HCT116 (cell line): ENCODE measurements around the gene ZNF773. TPM values are rescaled to one million over a fixed set of nuclear protein-coding genes. Genes with fewer than 3 reads are reported as not detected.
"Not testable (repeated sequence)": the region's sequence is repeated elsewhere in the genome, so short reads cannot be mapped to it uniquely, and the experiment has no call there.

Experiments used
- ATAC-seq: fragments of 200-7000 bp; cut with Tn5 transposase; 2 replicates; pipeline ENCODE4 v1.9.1; 2020; ENCODE audit warnings: mild to moderate bottlenecking, moderate library complexity
- BruUV-seq: library from RNA; stranded (reverse); fragments of 400-500 nt; replicated peaks from 2 replicates; lab custom pipeline; 2021; lab: Mats Ljungman, UMichigan
- CTCF ChIA-PET: fragments of 300-600 bp; sonication (Branson Sonifier 250); formaldehyde crosslinking; loops from one replicate; lab custom pipeline; 2021; ENCODE audit warnings: antibody characterized with exemption; lab: Charles Lee
- POLR2A ChIA-PET: fragments of 300-600, 350-600 bp; sonication (Branson Sonifier 250); formaldehyde crosslinking; loops from one replicate; lab custom pipeline; 2021; ENCODE audit warnings: antibody characterized with exemption; lab: Charles Lee
- RAD21 ChIA-PET, 2 experiments: fragments of 300-600 bp; sonication (Branson Sonifier 250); formaldehyde crosslinking; loops; one replicate each; lab custom pipeline; 2023; ENCODE audit warnings: low total read pairs in 2 of 2; ENCODE audit not compliant: uncharacterized antibody in 2 of 2, unreplicated experiment in 2 of 2, low non-redundant PET in 1 of 2; lab: Charles Lee
- DNase-seq: peaks from one replicate; pipeline ENCODE4 v3.0.0-alpha.2; 2010; ENCODE audit warnings: low read depth, low spot score
- H2AFZ ChIP-seq: fragments of 200-600 bp; shearing (Covaris generic), sonication (generic); 2 replicates; pipeline ENCODE4 v1.6.1; 2017; ENCODE audit warnings: low read depth, mixed run types, mixed read lengths, antibody characterized with exemption, low read length; ENCODE audit not compliant: poor library complexity, severe bottlenecking
- H3K27ac ChIP-seq: 2 replicates; pipeline ENCODE4 v1.5.1; 2012; ENCODE audit warnings: low read depth, low read length
- H3K27me3 ChIP-seq: fragments of 200-600 bp; sonication (generic); 2 replicates; pipeline ENCODE4 v1.6.1; 2016; ENCODE audit warnings: mixed run types, low read length, mixed read lengths; ENCODE audit not compliant: insufficient read depth
- H3K36me3 ChIP-seq, 2 experiments: fragments of 200-500 bp in 1 of 2; fragments of 200-600 bp in 1 of 2; sonication (Bioruptor generic) in 1 of 2; sonication (generic) in 1 of 2; 2 replicates each; pipeline versions ENCODE4 v1.5.1 to v1.6.1; 2014 to 2016; ENCODE audit warnings: low read length in 2 of 2, inconsistent platforms in 1 of 2, mixed read lengths in 1 of 2, mixed run types in 1 of 2; ENCODE audit not compliant: insufficient read depth in 2 of 2, control insufficient read depth in 1 of 2
- H3K4me1 ChIP-seq, 2 experiments: fragments of 200-600 bp in 1 of 2; sonication (generic) in 1 of 2; 2 replicates each; pipeline versions ENCODE4 v1.5.1 to v1.6.1; 2012 to 2017; ENCODE audit warnings: low read length in 2 of 2, inconsistent platforms in 1 of 2, mild to moderate bottlenecking in 1 of 2, mixed read lengths in 1 of 2, mixed run types in 1 of 2, moderate library complexity in 1 of 2; ENCODE audit not compliant: insufficient read depth in 2 of 2, control insufficient read depth in 1 of 2
- H3K4me2 ChIP-seq: fragments of 200-600 bp; sonication (generic); 2 replicates; pipeline ENCODE4 v1.6.1; 2017; ENCODE audit warnings: mixed run types, low read length, mixed read lengths
- H3K4me3 ChIP-seq, 2 experiments: fragments of 200-600 bp in 1 of 2; sonication (generic) in 1 of 2; replicated peaks in 1 of 2; 2 replicates each; pipeline ENCODE4 v1.5.1; 2011 to 2016; ENCODE audit warnings: low read length in 2 of 2, control low read depth in 1 of 2, low read depth in 1 of 2, mild to moderate bottlenecking in 1 of 2, mixed read lengths in 1 of 2, mixed run types in 1 of 2
- H3K79me2 ChIP-seq: fragments of 200-600 bp; sonication (generic); 2 replicates; pipeline ENCODE4 v1.6.1; 2017; ENCODE audit warnings: mild to moderate bottlenecking, mixed run types, low read length, moderate library complexity, mixed read lengths; ENCODE audit not compliant: insufficient read depth
- H3K9ac ChIP-seq: fragments of 200-600 bp; sonication (generic); 2 replicates; pipeline ENCODE4 v1.6.1; 2016; ENCODE audit warnings: low read length, mixed read lengths
- H3K9me2 ChIP-seq: fragments of 200-600 bp; sonication (generic), shearing (Covaris generic); 2 replicates; pipeline ENCODE4 v1.6.1; 2017; ENCODE audit warnings: mixed run types, mild to moderate bottlenecking, moderate library complexity; ENCODE audit not compliant: insufficient read depth
- H3K9me3 ChIP-seq, 2 experiments: fragments of 200-500 bp in 1 of 2; fragments of 200-600 bp in 1 of 2; sonication (Bioruptor generic) in 1 of 2; sonication (generic) in 1 of 2; 2 replicates each; pipeline ENCODE4 v1.6.1; 2014 to 2017; ENCODE audit warnings: low read length in 2 of 2, mixed read lengths in 2 of 2, inconsistent platforms in 1 of 2, low read depth in 1 of 2, mild to moderate bottlenecking in 1 of 2, mixed run types in 1 of 2, moderate library complexity in 1 of 2; ENCODE audit not compliant: control insufficient read depth in 1 of 2, insufficient read depth in 1 of 2
- H4K20me1 ChIP-seq: fragments of 200-600 bp; sonication (generic), shearing (Covaris generic); 2 replicates; pipeline ENCODE4 v1.6.1; 2017; ENCODE audit warnings: mixed run types, mild to moderate bottlenecking, moderate library complexity; ENCODE audit not compliant: insufficient read depth
- CBX3 ChIP-seq: IDR thresholded peaks from 2 replicates; pipeline ENCODE4 v1.6.1; 2012; ENCODE audit warnings: low read depth
- ELF1 ChIP-seq: IDR thresholded peaks from 2 replicates; pipeline ENCODE4 v1.6.1; 2012; ENCODE audit warnings: low read depth, borderline replicate concordance
- SP1 ChIP-seq: IDR thresholded peaks from 2 replicates; pipeline ENCODE4 v1.6.1; 2012; ENCODE audit warnings: low read depth
- intact Hi-C: fragments of 100-400 bp; cut with micrococcal nuclease; formaldehyde crosslinking; loops from 2 replicates; pipeline ENCODE4 v1.10.0; 2022
- total RNA-seq: library from RNA; stranded (reverse); gene quantifications from one replicate; pipeline ENCODE4 v1.2.1, GENCODE V29; 2021; ENCODE audit not compliant: unreplicated experiment

Gene ZNF773
- total RNA-seq, 1 experiment from 2014 or later, result 0.42 TPM

GRCh38 chr19:57487477-57488298 is 12.1 kb upstream of the ZNF773 start, which contains the start of gene ZNF419:
TSS of gene ZNF419 (plus strand) at chr19:57487750. CDS start at chr19:57487951, 201 bp downstream.
- DNase-seq (peak; percentile 53), ATAC-seq (peak; percentile 96)
- CTCF ChIA-PET, intact Hi-C loops, H3K4me1 ChIP-seq, POLR2A ChIA-PET, H3K79me2 ChIP-seq, H4K20me1 ChIP-seq, H3K9me2 ChIP-seq, H2AFZ ChIP-seq, H3K36me3 ChIP-seq, H3K27me3 ChIP-seq, H3K9ac ChIP-seq, H3K9me3 ChIP-seq, RAD21 ChIA-PET, BruUV-seq: not testable (repeated sequence)
- TF ChIP-seq ELF1 (peak; percentile 83), CBX3 (0 out of 2 replicates have a peak, but pooled peaks have one; percentile 36), SP1 (peak; percentile 60)
- Histone ChIP-seq H3K4me2 (peak within 1 kb of the TSS; percentile 47), H3K4me3 (peak within 1 kb of the TSS; percentile 47 to 50), H3K27ac (peak within 1 kb of the TSS; percentile 27; the same call in 1 of the 2 replicates)

DNA sequence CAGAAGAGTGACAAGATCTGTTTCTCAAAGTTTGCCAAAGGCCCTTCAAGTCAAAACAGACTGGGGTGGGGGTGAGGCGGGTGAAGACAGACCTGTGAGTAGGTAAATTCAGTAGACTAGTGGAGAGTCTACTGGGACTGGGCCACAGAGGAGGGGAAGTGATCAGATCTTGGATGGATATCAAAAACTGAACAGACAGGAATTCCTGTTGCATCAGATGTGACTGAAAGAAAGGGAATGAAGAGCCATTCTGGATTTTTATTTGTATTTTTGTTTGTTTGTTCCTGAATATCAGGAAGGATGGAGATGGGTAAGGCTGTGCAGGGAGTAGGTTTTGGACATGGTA is 11.5 kb upstream of the ZNF773 start:
- H3K36me3 ChIP-seq, H3K9me2 ChIP-seq, POLR2A ChIA-PET, H3K9me3 ChIP-seq, H3K79me2 ChIP-seq, H3K27ac ChIP-seq, RAD21 ChIA-PET, H2AFZ ChIP-seq, H3K4me2 ChIP-seq, ATAC-seq, H3K4me1 ChIP-seq, H4K20me1 ChIP-seq, intact Hi-C loops, H3K4me3 ChIP-seq, CTCF ChIA-PET, H3K27me3 ChIP-seq, H3K9ac ChIP-seq, DNase-seq: not testable (repeated sequence)
- TSS peak; percentile 39 for BruUV-seq

GRCh38 chr19:57499332-57499679 is 432 bp upstream of the ZNF773 start:
- POLR2A ChIA-PET, H3K4me1 ChIP-seq, intact Hi-C loops, CTCF ChIA-PET, BruUV-seq, H3K79me2 ChIP-seq, H2AFZ ChIP-seq, H4K20me1 ChIP-seq, RAD21 ChIA-PET, H3K9me2 ChIP-seq, H3K9me3 ChIP-seq, H3K9ac ChIP-seq, H3K27me3 ChIP-seq, H3K4me3 ChIP-seq, DNase-seq, H3K27ac ChIP-seq, H3K4me2 ChIP-seq, ATAC-seq, H3K36me3 ChIP-seq: not testable (repeated sequence)

GRCh38 chr19:57500400-57500799 is 662 bp downstream of the ZNF773 start:
- H3K4me3 ChIP-seq, RAD21 ChIA-PET, intact Hi-C loops, H3K9me3 ChIP-seq, H3K27me3 ChIP-seq, CTCF ChIA-PET, H3K9me2 ChIP-seq, ATAC-seq, POLR2A ChIA-PET, H2AFZ ChIP-seq, H3K4me1 ChIP-seq, H3K36me3 ChIP-seq, H3K4me2 ChIP-seq, H3K79me2 ChIP-seq, DNase-seq, BruUV-seq, H3K27ac ChIP-seq, H4K20me1 ChIP-seq, H3K9ac ChIP-seq: not testable (repeated sequence)
